KMS-11 (cell line): ENCODE data around the gene IQCF2.

Source experiments
- H2AFZ ChIP-seq: fragments of 200-600 bp; sonication (generic); 2 replicates; pipeline ENCODE4 v1.6.1; 2016; ENCODE audit warnings: antibody characterized with exemption, mixed run types, low read depth
- H3K27ac ChIP-seq: fragments of 200-600 bp; sonication (generic); 2 replicates; pipeline ENCODE4 v1.6.1; 2016; ENCODE audit warnings: mild to moderate bottlenecking, mixed run types
- H3K27me3 ChIP-seq: fragments of 200-600 bp; sonication (generic); 2 replicates; pipeline ENCODE4 v1.6.1; 2017; ENCODE audit warnings: mild to moderate bottlenecking, low read depth, mixed run types, moderate library complexity; ENCODE audit not compliant: insufficient read depth
- H3K36me3 ChIP-seq: fragments of 200-600 bp; sonication (generic); 2 replicates; pipeline ENCODE4 v1.6.1; 2017; ENCODE audit warnings: mild to moderate bottlenecking, mixed run types; ENCODE audit not compliant: insufficient read depth
- H3K4me1 ChIP-seq: fragments of 200-600 bp; sonication (generic); 2 replicates; pipeline ENCODE4 v1.6.1; 2016; ENCODE audit warnings: mild to moderate bottlenecking, low read depth, mixed run types; ENCODE audit not compliant: poor library complexity, severe bottlenecking
- H3K4me2 ChIP-seq: fragments of 200-600 bp; sonication (generic); 2 replicates; pipeline ENCODE4 v1.7.0; 2016; ENCODE audit warnings: mild to moderate bottlenecking, mixed run types
- H3K4me3 ChIP-seq: fragments of 200-600 bp; sonication (generic); IDR thresholded peaks from 2 replicates; pipeline ENCODE4 v1.6.1; 2017; ENCODE audit warnings: low read depth, low read length, mixed read lengths; ENCODE audit not compliant: insufficient read depth
- H3K79me2 ChIP-seq: fragments of 200-600 bp; sonication (generic); 2 replicates; pipeline ENCODE4 v1.6.1; 2016; ENCODE audit warnings: low read depth, mixed run types; ENCODE audit not compliant: insufficient read depth
- H3K9ac ChIP-seq: fragments of 200-600 bp; sonication (generic); 2 replicates; pipeline ENCODE4 v1.6.1; 2016; ENCODE audit warnings: mild to moderate bottlenecking, mixed run types
- H4K20me1 ChIP-seq: fragments of 200-600 bp; sonication (generic); 2 replicates; pipeline ENCODE4 v1.6.1; 2016; ENCODE audit warnings: mild to moderate bottlenecking, mixed run types; ENCODE audit not compliant: insufficient read depth
- TF ChIP-seq, protein P1 (sequence below): fragments of 200-600 bp; sonication (generic); conservative IDR thresholded peaks from 2 replicates; pipeline ENCODE4 v1.6.1; 2017; ENCODE audit warnings: low read depth, mild to moderate bottlenecking, antibody characterized with exemption, low read length, moderate library complexity, mixed read lengths

The IQCF2 gene

DNA sequence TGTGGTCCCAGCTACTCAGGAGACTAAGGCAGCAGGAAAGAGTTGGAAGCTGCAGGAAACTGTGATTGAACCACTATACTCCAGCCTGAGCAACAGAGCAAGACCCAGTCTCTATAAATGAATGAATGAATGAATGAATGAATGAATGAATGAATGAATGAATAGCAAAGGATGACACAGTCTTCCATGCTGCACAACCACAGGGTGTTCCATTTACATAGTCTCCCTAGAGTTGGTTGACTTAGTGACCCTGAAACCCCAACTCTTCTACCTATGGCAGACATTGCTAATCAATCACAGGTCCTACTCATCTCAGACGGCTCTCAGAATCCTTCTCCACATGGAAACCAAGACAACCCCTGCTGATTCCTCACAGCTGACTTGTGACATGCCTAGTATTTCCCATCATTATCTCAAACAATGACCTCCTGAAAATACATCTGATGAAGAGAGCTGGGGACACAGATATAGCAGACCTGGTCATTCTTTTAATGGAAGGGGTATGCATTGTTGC lies 11.9 kb downstream of the IQCF2 start:
- Histone ChIP-seq H3K9ac (no peak overlapping the region), H3K79me2 (no peaks in the 10 kb centered on the region), H3K4me1 (no peaks in the 10 kb centered on the region), H3K27me3 (no peaks in the 10 kb centered on the region), H4K20me1 (no peaks in the 10 kb centered on the region), H3K4me3 (no peak overlapping the region), H2AFZ (no peak overlapping the region), H3K4me2 (no peak overlapping the region), H3K27ac (no peak overlapping the region), H3K36me3 (no peaks in the 10 kb centered on the region)
- TF ChIP-seq, protein P1, sequence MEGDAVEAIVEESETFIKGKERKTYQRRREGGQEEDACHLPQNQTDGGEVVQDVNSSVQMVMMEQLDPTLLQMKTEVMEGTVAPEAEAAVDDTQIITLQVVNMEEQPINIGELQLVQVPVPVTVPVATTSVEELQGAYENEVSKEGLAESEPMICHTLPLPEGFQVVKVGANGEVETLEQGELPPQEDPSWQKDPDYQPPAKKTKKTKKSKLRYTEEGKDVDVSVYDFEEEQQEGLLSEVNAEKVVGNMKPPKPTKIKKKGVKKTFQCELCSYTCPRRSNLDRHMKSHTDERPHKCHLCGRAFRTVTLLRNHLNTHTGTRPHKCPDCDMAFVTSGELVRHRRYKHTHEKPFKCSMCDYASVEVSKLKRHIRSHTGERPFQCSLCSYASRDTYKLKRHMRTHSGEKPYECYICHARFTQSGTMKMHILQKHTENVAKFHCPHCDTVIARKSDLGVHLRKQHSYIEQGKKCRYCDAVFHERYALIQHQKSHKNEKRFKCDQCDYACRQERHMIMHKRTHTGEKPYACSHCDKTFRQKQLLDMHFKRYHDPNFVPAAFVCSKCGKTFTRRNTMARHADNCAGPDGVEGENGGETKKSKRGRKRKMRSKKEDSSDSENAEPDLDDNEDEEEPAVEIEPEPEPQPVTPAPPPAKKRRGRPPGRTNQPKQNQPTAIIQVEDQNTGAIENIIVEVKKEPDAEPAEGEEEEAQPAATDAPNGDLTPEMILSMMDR = no peak

DNA sequence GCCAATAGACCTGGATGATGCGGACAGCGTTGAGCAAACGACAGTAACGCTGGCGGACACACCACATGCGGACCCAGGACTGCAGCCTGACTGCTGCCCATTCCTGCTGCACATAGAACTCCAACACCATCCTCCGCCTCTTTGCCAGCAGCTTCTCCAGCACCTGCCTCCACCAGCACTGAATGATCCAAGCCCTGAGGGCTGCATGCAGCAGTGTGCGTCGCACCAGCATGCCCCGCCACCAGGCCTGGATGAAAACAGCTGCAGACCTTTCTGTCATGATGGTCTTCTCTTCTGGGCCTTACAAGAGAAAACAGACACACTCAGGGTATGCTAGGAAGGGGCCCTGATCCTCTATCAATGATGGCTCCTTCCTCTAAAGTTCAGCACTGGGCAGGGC lies 12.5 kb downstream of the IQCF2 start:
- Histone ChIP-seq H3K4me3 (no peak overlapping the region), H3K27me3 (no peaks in the 10 kb centered on the region), H4K20me1 (no peaks in the 10 kb centered on the region), H3K9ac (no peak overlapping the region), H3K4me2 (no peak overlapping the region), H2AFZ (no peak overlapping the region), H3K4me1 (no peaks in the 10 kb centered on the region), H3K79me2 (no peaks in the 10 kb centered on the region), H3K27ac (no peak overlapping the region), H3K36me3 (no peaks in the 10 kb centered on the region)
- TF ChIP-seq, protein P1 = no peak

DNA sequence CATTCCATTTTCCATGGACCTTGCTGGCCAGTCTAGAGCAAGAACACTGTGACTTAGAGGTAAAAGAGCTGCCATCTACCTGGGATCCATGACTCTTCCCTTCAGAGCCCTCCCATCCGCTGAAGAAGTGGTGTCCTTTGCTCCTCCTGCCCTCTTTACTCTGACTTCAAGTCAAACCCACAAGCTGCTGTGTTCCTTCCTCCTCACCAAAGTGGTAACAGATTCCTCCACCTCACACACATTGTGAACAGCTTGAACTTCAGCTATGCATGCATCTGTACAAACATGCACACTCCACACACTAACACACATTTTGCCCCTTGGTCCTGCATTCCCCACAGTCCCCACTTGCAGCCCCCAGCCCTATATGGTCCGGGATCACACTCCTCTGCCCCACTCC lies 13.0 kb downstream of the IQCF2 start:
- TF ChIP-seq, protein P1 = no peak
- Histone ChIP-seq H2AFZ (no peak overlapping the region), H3K9ac (no peak overlapping the region), H4K20me1 (no peaks in the 10 kb centered on the region), H3K4me2 (no peak overlapping the region), H3K4me1 (no peaks in the 10 kb centered on the region), H3K27me3 (no peaks in the 10 kb centered on the region), H3K36me3 (no peaks in the 10 kb centered on the region), H3K79me2 (no peaks in the 10 kb centered on the region), H3K27ac (no peak overlapping the region), H3K4me3 (no peak overlapping the region)

DNA sequence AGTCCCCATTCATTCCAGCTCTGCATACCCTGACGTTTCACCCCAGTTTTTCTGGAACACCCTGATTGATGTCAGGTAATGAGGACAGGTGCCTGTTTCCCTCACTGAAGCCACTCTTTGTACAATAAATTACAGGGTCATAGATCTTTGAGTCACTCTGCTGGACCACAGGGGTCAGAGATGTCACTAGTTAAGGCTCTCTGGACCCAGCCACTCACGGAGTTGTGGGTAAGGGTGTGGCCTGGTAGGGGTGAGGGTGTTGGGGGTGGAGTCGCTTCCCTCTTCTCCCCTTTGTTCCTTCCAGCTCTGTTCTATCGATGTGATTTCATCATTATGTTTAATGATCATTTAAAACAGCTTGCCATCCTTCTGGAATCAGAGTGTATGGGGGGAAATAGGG lies 13.5 kb downstream of the IQCF2 start:
- H3K4me1 ChIP-seq = no peaks in the 10 kb centered on the region
- TF ChIP-seq, protein P1 = no peak
- H3K4me2 ChIP-seq = no peak overlapping the region
- H3K27ac ChIP-seq = no peak overlapping the region
- no peak overlapping the region for H2AFZ ChIP-seq
- H3K36me3 ChIP-seq = no peaks in the 10 kb centered on the region
- H3K79me2 ChIP-seq = no peaks in the 10 kb centered on the region
- no peaks in the 10 kb centered on the region for H3K27me3 ChIP-seq
- no peak overlapping the region for H3K4me3 ChIP-seq
- H4K20me1 ChIP-seq = no peaks in the 10 kb centered on the region
- no peak overlapping the region for H3K9ac ChIP-seq
